Gastrocnemius medialis (tissue), 4 donors: Measurements from ENCODE around the gene FBXO38. TPM values are rescaled to one million over a fixed set of nuclear protein-coding genes. Genes with fewer than 3 reads are reported as not detected.

Source experiments
- ATAC-seq, 2 donors: fragments of 150-250 bp; one replicate each; pipeline ENCODE4 v1.9.1; 2016
- DNase-seq, 2 donors: peaks; one replicate each; pipeline ENCODE4 v3.0.0-alpha.2; 2019
- H3K27ac ChIP-seq, 4 donors: fragments of 200-600 bp; sonication (generic); 1 replicate in 1 of 4; 2 replicates in 3 of 4; pipeline ENCODE4 v1.5.1; 2016 to 2018; ENCODE audit warnings: mild to moderate bottlenecking in 2 of 4, moderate library complexity in 1 of 4
- H3K27me3 ChIP-seq, 3 donors: fragments of 200-600 bp; sonication (generic) in 2 of 3; 1 replicate in 1 of 3; 2 replicates in 2 of 3; pipeline versions ENCODE4 v1.5.1 to v1.6.0; 2016 to 2019; ENCODE audit warnings: mild to moderate bottlenecking in 1 of 3, moderate library complexity in 1 of 3
- H3K36me3 ChIP-seq, 2 donors: fragments of 200-600 bp; sonication (generic) in 1 of 2; one replicate each; pipeline ENCODE4 v1.5.1; 2017 to 2018
- H3K4me1 ChIP-seq, 2 donors: fragments of 200-600 bp; sonication (generic) in 1 of 2; one replicate each; pipeline ENCODE4 v1.5.1; 2016 to 2017; ENCODE audit warnings: mild to moderate bottlenecking in 2 of 2
- H3K4me3 ChIP-seq, 4 donors: fragments of 200-600 bp; sonication (generic) in 3 of 4; 1 replicate in 1 of 4; 2 replicates in 3 of 4; pipeline ENCODE4 v1.5.1; 2016 to 2019; ENCODE audit warnings: mild to moderate bottlenecking in 2 of 4
- H3K9me3 ChIP-seq, 3 donors: fragments of 200-600 bp; sonication (generic) in 2 of 3; 1 replicate in 1 of 3; 2 replicates in 2 of 3; pipeline ENCODE4 v1.5.1; 2016 to 2019
- POLR2A ChIP-seq, 2 donors: fragments of 450-650 bp; IDR thresholded peaks; one replicate each; pipeline ENCODE4 v1.6.1; 2017; ENCODE audit warnings: antibody characterized with exemption in 2 of 2, mild to moderate bottlenecking in 2 of 2, moderate library complexity in 2 of 2
- in situ Hi-C, 4 donors: fragments of 200-750 bp; cut with MboI; loops; one replicate each; pipeline versions ENCODE4 v1.15.0 to v1.8.0; 2017; ENCODE audit warnings: low sequenced_read_pairs in 4 of 4
- intact Hi-C: fragments of 100-400 bp; cut with DNase I; formaldehyde crosslinking; loops from one replicate; pipeline ENCODE4 v1.15.1; 2023; ENCODE audit warnings: low total_unique reads
- total RNA-seq, 4 donors: library from RNA; depleted of rRNA; stranded (reverse); fragments of >200 nt; gene quantifications; one replicate each; pipeline versions ENCODE4 v1.1.0 to v1.2.3, GENCODE V29; 2016
- TF ChIP-seq, protein P1 (sequence below), 5 experiments: fragments of 450-650 bp in 3 of 5; fragments of 200-600 bp in 2 of 5; sonication (generic) in 2 of 5; IDR thresholded peaks in 4 of 5; conservative IDR thresholded peaks in 1 of 5; 1 replicate in 4 of 5; 2 replicates in 1 of 5; pipeline ENCODE4 v1.5.1; 2016 to 2019; ENCODE audit warnings: antibody characterized with exemption in 5 of 5, mild to moderate bottlenecking in 3 of 5, moderate library complexity in 3 of 5

Gene FBXO38
- total RNA-seq, 4 donors from 2014 or later, result 31.1 to 49.6 (median 34.1) TPM

DNA sequence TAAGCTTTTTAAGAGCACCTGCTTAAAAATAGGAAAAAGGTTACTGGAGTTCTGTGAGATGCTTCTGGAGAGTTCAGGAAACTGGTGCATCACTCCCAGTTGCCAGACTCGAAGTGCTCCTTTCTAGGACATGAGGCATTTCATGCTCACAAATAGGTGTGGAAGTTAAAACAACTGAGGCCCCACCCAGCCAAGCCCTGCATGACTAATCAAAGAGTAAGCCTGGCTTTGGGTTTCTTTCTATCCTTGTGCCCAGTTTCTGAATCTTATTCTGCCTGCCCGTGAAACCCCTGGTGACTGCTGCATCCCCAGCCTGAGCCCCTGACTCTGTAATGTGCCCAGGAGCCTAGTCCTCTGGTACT, 40.7 kb upstream of the FBXO38 start:
- in situ Hi-C loops (no loop called here), intact Hi-C loops (no loop called here)
- no peak overlapping the region for H3K4me3 ChIP-seq
- no peaks in the 10 kb centered on the region for H3K4me1 ChIP-seq
- no peaks in the 10 kb centered on the region for H3K27me3 ChIP-seq
- no peak for DNase-seq
- H3K36me3 ChIP-seq, result no peaks in the 10 kb centered on the region
- ATAC-seq, result no peak
- H3K9me3 ChIP-seq, result no peaks in the 10 kb centered on the region
- no peak for TF ChIP-seq POLR2A (IDR thresholded peaks at IDR 0.05)
- no peak overlapping the region for H3K27ac ChIP-seq

DNA sequence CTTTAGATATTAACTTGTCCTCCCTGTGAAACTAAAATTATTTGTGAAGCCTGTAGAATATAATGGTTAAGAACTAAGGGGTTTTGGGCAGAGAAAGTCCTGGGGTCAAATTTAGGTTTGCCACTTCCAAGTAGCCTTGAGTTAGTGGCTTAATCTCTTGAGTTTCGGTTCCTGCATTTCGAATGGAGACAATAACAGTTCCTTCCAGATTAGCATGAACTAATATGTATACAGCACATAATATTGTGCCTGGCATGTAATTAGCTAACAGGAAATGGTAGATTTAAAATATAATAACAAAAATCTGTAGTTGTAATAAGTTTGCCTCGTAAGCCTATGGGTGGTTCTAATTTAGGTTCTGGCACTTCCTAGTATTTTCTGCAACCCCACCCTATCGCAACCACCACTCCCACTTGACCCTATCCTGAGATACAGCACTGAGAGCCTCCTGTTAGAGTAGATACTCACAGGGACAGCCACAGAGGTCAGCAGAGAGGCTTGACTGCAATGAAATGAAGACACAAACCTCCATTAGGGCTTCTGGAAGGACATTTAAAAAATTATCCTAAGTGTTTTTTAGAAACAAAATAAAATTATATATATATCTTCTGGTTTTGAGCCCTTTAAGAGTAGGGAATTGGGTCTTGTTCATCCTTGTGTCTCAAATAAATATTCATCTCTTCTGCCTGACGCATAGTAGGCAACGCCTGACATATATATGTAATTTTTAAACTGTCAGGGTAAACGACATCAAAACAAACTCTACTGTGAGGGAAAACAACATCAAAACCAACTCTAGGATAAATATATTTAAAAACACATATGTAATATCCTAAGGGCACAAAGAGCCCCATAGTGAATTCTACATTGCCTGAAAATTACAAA, 39.9 kb upstream of the FBXO38 start:
- in situ Hi-C loops, result no loop called here
- TF ChIP-seq, protein P1, sequence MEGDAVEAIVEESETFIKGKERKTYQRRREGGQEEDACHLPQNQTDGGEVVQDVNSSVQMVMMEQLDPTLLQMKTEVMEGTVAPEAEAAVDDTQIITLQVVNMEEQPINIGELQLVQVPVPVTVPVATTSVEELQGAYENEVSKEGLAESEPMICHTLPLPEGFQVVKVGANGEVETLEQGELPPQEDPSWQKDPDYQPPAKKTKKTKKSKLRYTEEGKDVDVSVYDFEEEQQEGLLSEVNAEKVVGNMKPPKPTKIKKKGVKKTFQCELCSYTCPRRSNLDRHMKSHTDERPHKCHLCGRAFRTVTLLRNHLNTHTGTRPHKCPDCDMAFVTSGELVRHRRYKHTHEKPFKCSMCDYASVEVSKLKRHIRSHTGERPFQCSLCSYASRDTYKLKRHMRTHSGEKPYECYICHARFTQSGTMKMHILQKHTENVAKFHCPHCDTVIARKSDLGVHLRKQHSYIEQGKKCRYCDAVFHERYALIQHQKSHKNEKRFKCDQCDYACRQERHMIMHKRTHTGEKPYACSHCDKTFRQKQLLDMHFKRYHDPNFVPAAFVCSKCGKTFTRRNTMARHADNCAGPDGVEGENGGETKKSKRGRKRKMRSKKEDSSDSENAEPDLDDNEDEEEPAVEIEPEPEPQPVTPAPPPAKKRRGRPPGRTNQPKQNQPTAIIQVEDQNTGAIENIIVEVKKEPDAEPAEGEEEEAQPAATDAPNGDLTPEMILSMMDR (IDR thresholded peaks at IDR 0.05 in 4 of 5, conservative IDR thresholded peaks at IDR 0.05 in 1 of 5), result no peak
- no peak for TF ChIP-seq POLR2A (IDR thresholded peaks at IDR 0.05)
- DNase-seq (no peak), ATAC-seq (no peak)
- Histone ChIP-seq H3K9me3 (no peaks in the 10 kb centered on the region), H3K27ac (no peak overlapping the region), H3K4me3 (no peak overlapping the region), H3K27me3 (no peaks in the 10 kb centered on the region), H3K4me1 (no peaks in the 10 kb centered on the region), H3K36me3 (no peaks in the 10 kb centered on the region)
- intact Hi-C loops, result no loop called here

DNA sequence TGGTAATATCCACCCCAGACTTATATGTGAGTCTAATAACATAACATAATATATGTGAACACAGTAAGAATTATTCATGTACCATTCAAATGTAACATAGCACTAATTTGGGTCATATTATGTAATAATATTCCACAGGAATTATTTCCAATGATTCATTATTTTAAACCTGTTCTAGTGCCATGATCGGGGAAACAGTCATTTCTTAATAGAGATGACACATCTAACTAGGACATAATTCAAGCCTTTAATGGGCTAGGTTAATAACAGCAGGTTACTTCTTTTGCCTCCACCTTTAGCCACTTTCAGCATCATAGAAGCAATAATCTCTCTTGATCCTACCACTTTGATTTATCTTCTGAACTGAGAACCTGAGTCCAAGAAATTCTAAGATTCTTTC, 36.1 kb upstream of the FBXO38 start:
- Histone ChIP-seq H3K4me3 (no peak overlapping the region), H3K4me1 (no peaks in the 10 kb centered on the region), H3K27ac (no peak overlapping the region), H3K9me3 (no peaks in the 10 kb centered on the region), H3K36me3 (no peaks in the 10 kb centered on the region), H3K27me3 (no peaks in the 10 kb centered on the region)
- in situ Hi-C loops (no loop called here), intact Hi-C loops (no loop called here)
- DNase-seq (no peak), ATAC-seq (no peak)
- no peak for TF ChIP-seq POLR2A (IDR thresholded peaks at IDR 0.05)
- TF ChIP-seq, protein P1 (IDR thresholded peaks at IDR 0.05 in 4 of 5, conservative IDR thresholded peaks at IDR 0.05 in 1 of 5), result no peak

DNA sequence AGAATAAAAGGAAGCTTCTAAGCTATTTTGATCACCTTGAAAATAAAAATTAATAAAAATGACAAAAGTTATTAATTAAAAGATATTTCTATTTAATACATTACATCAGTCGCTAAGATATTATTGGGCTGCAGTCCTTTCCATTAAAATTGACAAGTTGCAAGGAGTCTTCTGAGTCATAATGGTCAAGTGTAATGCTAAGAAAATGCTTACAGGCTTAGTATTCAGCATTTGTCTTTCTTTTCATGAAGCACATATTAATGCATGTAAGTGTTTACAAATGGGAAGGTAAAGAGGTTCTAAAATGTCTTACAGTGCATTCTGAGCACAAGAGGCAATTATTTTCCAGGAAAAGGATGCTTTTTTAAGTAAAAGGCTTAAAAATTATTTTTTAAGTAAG, 31.1 kb upstream of the FBXO38 start:
- DNase-seq (no peak), ATAC-seq (no peak)
- no peak overlapping the region for H3K4me3 ChIP-seq
- H3K36me3 ChIP-seq, result no peaks in the 10 kb centered on the region
- H3K27me3 ChIP-seq, result no peaks in the 10 kb centered on the region
- H3K9me3 ChIP-seq, result no peaks in the 10 kb centered on the region
- TF ChIP-seq, protein P1 (IDR thresholded peaks at IDR 0.05 in 4 of 5, conservative IDR thresholded peaks at IDR 0.05 in 1 of 5), result no peak
- TF ChIP-seq POLR2A (IDR thresholded peaks at IDR 0.05), result no peak
- in situ Hi-C loops, result no loop called here
- intact Hi-C loops, result no loop called here
- no peak overlapping the region for H3K27ac ChIP-seq
- no peaks in the 10 kb centered on the region for H3K4me1 ChIP-seq

DNA sequence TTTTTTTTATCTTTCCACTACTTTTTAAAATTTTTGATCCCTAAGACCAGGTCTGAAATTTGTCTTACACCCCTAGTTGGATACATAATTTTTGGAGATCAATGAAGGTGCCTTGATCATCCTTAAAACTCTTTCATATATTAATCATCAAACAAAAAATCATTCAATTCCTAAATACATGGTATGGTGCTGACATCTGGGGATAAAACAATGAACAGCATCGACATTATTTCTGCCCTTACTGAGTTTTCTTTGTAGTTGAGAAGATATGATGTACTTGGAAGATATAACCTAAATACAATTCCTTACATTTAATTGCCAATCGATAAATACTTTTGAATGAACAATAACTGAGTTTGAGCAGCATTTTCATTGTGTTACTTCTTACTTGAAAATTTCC, 30.1 kb upstream of the FBXO38 start:
- in situ Hi-C loops, result no loop called here
- no peak for TF ChIP-seq POLR2A (IDR thresholded peaks at IDR 0.05)
- TF ChIP-seq, protein P1 (IDR thresholded peaks at IDR 0.05 in 4 of 5, conservative IDR thresholded peaks at IDR 0.05 in 1 of 5), result no peak

More for the DNA sequence above, 30.1 kb upstream of the FBXO38 start:
- intact Hi-C loops, result no loop called here
- no peaks in the 10 kb centered on the region for H3K9me3 ChIP-seq
- H3K27ac ChIP-seq, result no peak overlapping the region
- ATAC-seq, result no peak
- no peak overlapping the region for H3K4me3 ChIP-seq
- H3K36me3 ChIP-seq, result no peaks in the 10 kb centered on the region
- H3K27me3 ChIP-seq, result no peaks in the 10 kb centered on the region
- no peaks in the 10 kb centered on the region for H3K4me1 ChIP-seq
- no peak for DNase-seq
